ENCODE results near the gene CORT. TPM values are rescaled to one million over a fixed set of nuclear protein-coding genes. Genes with fewer than 3 reads are reported as not detected.

Gene CORT
- total RNA-seq, 2 experiments from 2014 or later: 0.66 TPM; not detected in 1

GRCh38 chr1:10433790-10434189 is 16.0 kb upstream of the CORT start:
- BruUV-seq (replicated peaks): no TSS peak
- POLR2A ChIA-PET: interaction anchor here (0.5 to 0.6 kb wide), 2 partner anchors 119 to 621 kb away, joined by 5 to 8 read pairs; no protein-coding TSS in a partner anchor
- TF ChIP-seq EZH2phosphoT487 (IDR thresholded peaks at IDR 0.05; ENCODE audit: borderline replicate concordance, low read depth, low read length) (no peak), CTCF (conservative IDR thresholded peaks at IDR 0.05; ENCODE audit: low read length) (no peak)
- peaks cover 32% of the 10 kb centered on the region for H3K4me1 ChIP-seq (ENCODE audit: insufficient read depth, low read length, poor library complexity, severe bottlenecking)
- no peak for DNase-seq (ENCODE audit: low spot score)
- no peaks in the 10 kb centered on the region for H3K9me3 ChIP-seq (ENCODE audit: low read length)
- no peak overlapping the region for H3K27ac ChIP-seq (ENCODE audit: low read depth, low read length, poor library complexity, severe bottlenecking)
- H3K79me2 ChIP-seq (ENCODE audit: insufficient read depth, low read depth, low read length): no peaks in the 10 kb centered on the region; the same call in 1 of the 2 replicates
- H3K9me2 ChIP-seq (ENCODE audit: insufficient read depth, low read length): no peaks in the 10 kb centered on the region
- H3K4me2 ChIP-seq (ENCODE audit: low read length): peak overlapping the region; percentile 74; the same call in 1 of the 2 replicates
- H3K36me3 ChIP-seq (ENCODE audit: insufficient read depth, low read length): no peaks in the 10 kb centered on the region; the same call in 1 of the 2 replicates
- H4K20me1 ChIP-seq (ENCODE audit: insufficient read depth, low read length): no peaks in the 10 kb centered on the region
- H2AFZ ChIP-seq (ENCODE audit: low read length): no peak overlapping the region
- no peak overlapping the region for H3K4me3 ChIP-seq (ENCODE audit: low read depth, low read length, poor library complexity, severe bottlenecking)
- CTCF ChIA-PET (ENCODE audit: unreplicated experiment): no interaction called here
- intact Hi-C loops (cut with micrococcal nuclease; ENCODE audit: unreplicated experiment): no loop called here

GRCh38 chr1:10434590-10434989 is 15.2 kb upstream of the CORT start:
- Histone ChIP-seq H3K9me2 (ENCODE audit: insufficient read depth, low read length) (no peaks in the 10 kb centered on the region), H4K20me1 (ENCODE audit: insufficient read depth, low read length) (no peaks in the 10 kb centered on the region), H3K4me1 (ENCODE audit: insufficient read depth, low read length, poor library complexity, severe bottlenecking) (peaks cover 30% of the 10 kb centered on the region), H2AFZ (ENCODE audit: low read length) (no peak overlapping the region), H3K4me3 (ENCODE audit: low read depth, low read length, poor library complexity, severe bottlenecking) (no peak overlapping the region), H3K27ac (ENCODE audit: low read depth, low read length, poor library complexity, severe bottlenecking) (no peak overlapping the region), H3K9me3 (ENCODE audit: low read length) (no peaks in the 10 kb centered on the region), H3K36me3 (ENCODE audit: insufficient read depth, low read length) (no peaks in the 10 kb centered on the region; the same call in 1 of the 2 replicates), H3K79me2 (ENCODE audit: insufficient read depth, low read depth, low read length) (no peaks in the 10 kb centered on the region; the same call in 1 of the 2 replicates), H3K4me2 (ENCODE audit: low read length) (no peak overlapping the region)
- intact Hi-C loops (cut with micrococcal nuclease; ENCODE audit: unreplicated experiment): no loop called here
- DNase-seq (ENCODE audit: low spot score): no peak
- no TSS peak for BruUV-seq (replicated peaks)
- POLR2A ChIA-PET: interaction anchor here (1.1 kb wide), 1 partner anchor 38 kb away, joined by 4 read pairs; the partner anchor contains the start of gene DFFA
- CTCF ChIA-PET (ENCODE audit: unreplicated experiment): no interaction called here
- no peak for TF ChIP-seq EZH2phosphoT487 (IDR thresholded peaks at IDR 0.05; ENCODE audit: borderline replicate concordance, low read depth, low read length)

- no TSS peak for BruUV-seq (replicated peaks)
- H3K4me3 ChIP-seq (ENCODE audit: low read depth, low read length, poor library complexity, severe bottlenecking): no peak overlapping the region
- no peaks in the 10 kb centered on the region for H4K20me1 ChIP-seq (ENCODE audit: insufficient read depth, low read length)
- no peak overlapping the region for H3K27ac ChIP-seq (ENCODE audit: low read depth, low read length, poor library complexity, severe bottlenecking)
- no peak overlapping the region for H3K4me2 ChIP-seq (ENCODE audit: low read length)
- no peaks in the 10 kb centered on the region for H3K9me2 ChIP-seq (ENCODE audit: insufficient read depth, low read length)
- no peaks in the 10 kb centered on the region for H3K79me2 ChIP-seq (ENCODE audit: insufficient read depth, low read depth, low read length)
- CTCF ChIA-PET (ENCODE audit: unreplicated experiment): no interaction called here
- H3K36me3 ChIP-seq (ENCODE audit: insufficient read depth, low read length): peaks cover 5% of the 10 kb centered on the region; the same call in 1 of the 2 replicates
- DNase-seq (ENCODE audit: low spot score): no peak
- POLR2A ChIA-PET: interaction anchor here (0.7 kb wide), 1 partner anchor 431 kb away, joined by 3 read pairs; no protein-coding TSS in a partner anchor
- TF ChIP-seq EZH2phosphoT487 (IDR thresholded peaks at IDR 0.05; ENCODE audit: borderline replicate concordance, low read depth, low read length) (no peak), CTCF (conservative IDR thresholded peaks at IDR 0.05; ENCODE audit: low read length) (no peak)
- H3K9me3 ChIP-seq (ENCODE audit: low read length): no peaks in the 10 kb centered on the region
- H2AFZ ChIP-seq (ENCODE audit: low read length): no peak overlapping the region
- intact Hi-C loops (cut with micrococcal nuclease; ENCODE audit: unreplicated experiment): no loop called here
- peaks cover 15% of the 10 kb centered on the region for H3K4me1 ChIP-seq (ENCODE audit: insufficient read depth, low read length, poor library complexity, severe bottlenecking)
Measured at GRCh38 chr1:10437052-10437451, 12.8 kb upstream of the CORT start.

All from OCI-LY7 (cell line).